Muscle layer of colon (tissue), 2 donors: ENCODE data around the gene SLBP.

Experiments used
- H3K27ac ChIP-seq: one replicate; pipeline ENCODE4 v1.7.0; 2013; ENCODE audit warnings: low read depth, mild to moderate bottlenecking, low read length, moderate library complexity
- H3K27me3 ChIP-seq, 2 donors: one replicate each; pipeline ENCODE4 v1.7.0; 2013; ENCODE audit warnings: low read length in 2 of 2, mild to moderate bottlenecking in 2 of 2; ENCODE audit not compliant: insufficient read depth in 2 of 2, control insufficient read depth in 1 of 2
- H3K36me3 ChIP-seq: one replicate; pipeline ENCODE4 v1.7.0; 2013; ENCODE audit warnings: mild to moderate bottlenecking, low read length; ENCODE audit not compliant: insufficient read depth
- H3K4me1 ChIP-seq: one replicate; pipeline ENCODE4 v1.7.0; 2013; ENCODE audit warnings: mild to moderate bottlenecking, low read length; ENCODE audit not compliant: insufficient read depth
- H3K4me3 ChIP-seq, 2 donors: one replicate each; pipeline ENCODE4 v1.7.0; 2013; ENCODE audit warnings: low read length in 2 of 2, low read depth in 1 of 2, mild to moderate bottlenecking in 1 of 2, moderate library complexity in 1 of 2
- H3K9ac ChIP-seq: one replicate; pipeline ENCODE4 v1.7.0; 2013; ENCODE audit warnings: low read length
- H3K9me3 ChIP-seq: one replicate; pipeline ENCODE4 v1.7.0; 2013; ENCODE audit warnings: mild to moderate bottlenecking, low read length
- donor health status: abdominal sarcoma.
- donor health status: Adenocarcinoma of cecum.

Gene SLBP

GRCh38 chr4:1693131-1693896, 18.8 kb downstream of the SLBP start:
- Histone ChIP-seq H3K4me3 (no peak overlapping the region), H3K36me3 (peaks cover 60% of the 10 kb centered on the region), H3K27me3 (no peaks in the 10 kb centered on the region), H3K9ac (no peak overlapping the region), H3K4me1 (no peaks in the 10 kb centered on the region), H3K9me3 (no peaks in the 10 kb centered on the region), H3K27ac (no peak overlapping the region)

- H3K9ac ChIP-seq = no peak overlapping the region
- H3K4me3 ChIP-seq = no peak overlapping the region
- no peaks in the 10 kb centered on the region for H3K9me3 ChIP-seq
- no peaks in the 10 kb centered on the region for H3K27me3 ChIP-seq
- no peak overlapping the region for H3K27ac ChIP-seq
- H3K4me1 ChIP-seq = no peaks in the 10 kb centered on the region
- H3K36me3 ChIP-seq = peaks cover 54% of the 10 kb centered on the region
Observed at GRCh38 chr4:1691737-1692373, 20.3 kb downstream of the SLBP start.

GRCh38 chr4:1690698-1691097, 21.4 kb downstream of the SLBP start:
- Histone ChIP-seq H3K36me3 (peaks cover 48% of the 10 kb centered on the region), H3K4me3 (no peak overlapping the region)

GRCh38 chr4:1686440-1687036, 25.6 kb downstream of the SLBP start:
- Histone ChIP-seq H3K27ac (no peak overlapping the region), H3K9me3 (no peaks in the 10 kb centered on the region), H3K4me1 (peaks cover 8% of the 10 kb centered on the region), H3K36me3 (peaks cover 11% of the 10 kb centered on the region), H3K4me3 (no peak overlapping the region), H3K27me3 (no peaks in the 10 kb centered on the region), H3K9ac (no peak overlapping the region)

More at GRCh38 chr4:1690698-1691097, 21.4 kb downstream of the SLBP start:
- H3K9me3 ChIP-seq = no peaks in the 10 kb centered on the region
- no peaks in the 10 kb centered on the region for H3K4me1 ChIP-seq
- H3K9ac ChIP-seq = no peak overlapping the region
- no peaks in the 10 kb centered on the region for H3K27me3 ChIP-seq
- H3K27ac ChIP-seq = no peak overlapping the region

- no peaks in the 10 kb centered on the region for H3K27me3 ChIP-seq
- no peak overlapping the region for H3K9ac ChIP-seq
- H3K4me3 ChIP-seq = no peak overlapping the region
- H3K27ac ChIP-seq = no peak overlapping the region
- peaks cover 8% of the 10 kb centered on the region for H3K4me1 ChIP-seq
- no peaks in the 10 kb centered on the region for H3K9me3 ChIP-seq
- H3K36me3 ChIP-seq = peaks cover 1% of the 10 kb centered on the region
Observed at GRCh38 chr4:1685235-1686150, 26.6 kb downstream of the SLBP start.

GRCh38 chr4:1684506-1685234, 27.4 kb downstream of the SLBP start:
- Histone ChIP-seq H3K9me3 (no peaks in the 10 kb centered on the region), H3K9ac (no peak overlapping the region), H3K27me3 (no peaks in the 10 kb centered on the region), H3K4me3 (peak overlapping the region in 1 of 2 donors; percentile 42), H3K27ac (no peak overlapping the region), H3K4me1 (peaks cover 8% of the 10 kb centered on the region), H3K36me3 (no peaks in the 10 kb centered on the region)

- peaks cover 8% of the 10 kb centered on the region for H3K4me1 ChIP-seq
- H3K27ac ChIP-seq = peak within 1 kb of the TSS; percentile 81
- no peaks in the 10 kb centered on the region for H3K36me3 ChIP-seq
- no peaks in the 10 kb centered on the region for H3K9me3 ChIP-seq
- peak within 1 kb of the TSS; percentile 55 to 63 for H3K4me3 ChIP-seq
- peak within 1 kb of the TSS; percentile 27 for H3K9ac ChIP-seq
- no peaks in the 10 kb centered on the region for H3K27me3 ChIP-seq
Observed at GRCh38 chr4:1683736-1684505, 28.2 kb downstream of the SLBP start, which contains the start of gene FAM53A. Gene FAM53A (minus strand): TSS chr4:1684313. CDS start chr4:1668741, 15,572 bp downstream.

GRCh38 chr4:1683261-1683735, 28.8 kb downstream of the SLBP start:
- H3K4me3 ChIP-seq = peak overlapping the region; percentile 55 to 63
- no peaks in the 10 kb centered on the region for H3K9me3 ChIP-seq
- no peaks in the 10 kb centered on the region for H3K36me3 ChIP-seq
- H3K27me3 ChIP-seq = no peaks in the 10 kb centered on the region
- H3K4me1 ChIP-seq = peaks cover 8% of the 10 kb centered on the region
- H3K27ac ChIP-seq = peak overlapping the region; percentile 81
- peak overlapping the region; percentile 27 for H3K9ac ChIP-seq

GRCh38 chr4:1682860-1683259, 29.3 kb downstream of the SLBP start:
- Histone ChIP-seq H3K4me1 (peaks cover 8% of the 10 kb centered on the region), H3K4me3 (peak overlapping the region in 1 of 2 donors; percentile 63), H3K9me3 (no peaks in the 10 kb centered on the region), H3K27me3 (no peaks in the 10 kb centered on the region), H3K9ac (peak overlapping the region; percentile 27), H3K27ac (peak overlapping the region; percentile 54), H3K36me3 (no peaks in the 10 kb centered on the region)

GRCh38 chr4:1678244-1678643, 33.9 kb downstream of the SLBP start:
- Histone ChIP-seq H3K27me3 (no peaks in the 10 kb centered on the region), H3K9me3 (no peaks in the 10 kb centered on the region), H3K4me3 (no peak overlapping the region), H3K36me3 (no peaks in the 10 kb centered on the region), H3K9ac (no peak overlapping the region), H3K4me1 (peaks cover 6% of the 10 kb centered on the region), H3K27ac (no peak overlapping the region)
